NB4 (cell line): ENCODE data around the gene GLRX.

Experiments used
- DNase-seq: peaks from one replicate; pipeline ENCODE4 v3.0.0; 2010; ENCODE audit warnings: low read depth
- H3K4me3 ChIP-seq: one replicate; pipeline ENCODE4 v1.5.1; 2011; ENCODE audit warnings: mild to moderate bottlenecking, low read depth, low read length, moderate library complexity
- CTCF ChIP-seq: IDR thresholded peaks from one replicate; pipeline ENCODE4 v1.5.1; 2012; ENCODE audit warnings: low read depth, low read length
- MAX ChIP-seq: IDR thresholded peaks from 2 replicates; pipeline ENCODE4 v1.6.1; 2011; ENCODE audit warnings: low read depth, low read length
- MYC ChIP-seq: IDR thresholded peaks from 2 replicates; pipeline ENCODE4 v1.6.1; 2011; ENCODE audit warnings: low read depth, low read length
- POLR2A ChIP-seq: IDR thresholded peaks from 2 replicates; pipeline ENCODE4 v1.6.1; 2011; ENCODE audit warnings: mild to moderate bottlenecking; ENCODE audit not compliant: insufficient read length; ENCODE audit errors: extremely low read depth

GLRX gene

DNA sequence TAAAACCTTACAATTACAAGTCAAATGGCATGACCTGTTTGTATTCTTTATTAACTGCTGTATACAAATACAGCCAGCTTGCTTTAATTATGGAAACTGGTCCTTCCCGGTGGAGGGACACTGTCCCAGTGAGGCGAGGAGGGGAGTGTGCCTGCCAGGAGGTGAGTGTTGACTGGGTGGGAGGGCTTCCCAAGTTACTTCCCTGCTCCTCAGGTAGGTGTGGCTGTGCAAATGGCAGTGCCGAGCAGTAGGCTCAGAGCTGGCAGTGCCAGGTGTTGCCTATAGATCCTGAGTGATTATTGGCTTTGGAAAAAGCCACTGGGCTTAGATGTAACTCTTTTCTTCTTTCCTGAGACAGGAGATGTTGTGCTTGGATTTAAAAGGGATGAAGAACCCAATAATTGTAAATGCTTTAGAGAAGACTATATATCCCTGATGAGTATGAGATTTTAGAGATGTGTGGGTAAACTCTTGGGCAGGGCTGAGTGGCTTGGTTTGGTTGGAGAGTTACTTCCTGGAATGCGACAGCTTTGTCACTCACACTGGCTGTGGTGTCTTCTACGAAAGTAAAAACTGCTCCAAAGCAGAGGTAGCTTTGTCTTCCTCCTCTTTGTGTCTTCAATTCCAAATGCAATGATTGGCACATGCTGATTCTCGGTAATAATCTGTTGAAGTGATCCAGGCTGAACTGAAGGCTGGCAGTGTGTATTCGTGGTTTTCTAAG, 43.7 kb downstream of the GLRX start:
- DNase-seq = no peak
- TF ChIP-seq CTCF = no peak
- no peak for TF ChIP-seq POLR2A
- TF ChIP-seq MYC = no peak
- no peak for TF ChIP-seq MAX
- no peak overlapping the region for H3K4me3 ChIP-seq

- no peak for DNase-seq
- TF ChIP-seq POLR2A (no peak), MAX (no peak), MYC (no peak), CTCF (no peak)
- no peak overlapping the region for H3K4me3 ChIP-seq
Measured at GRCh38 chr5:95777441-95777840, 45.1 kb downstream of the GLRX start.

DNA sequence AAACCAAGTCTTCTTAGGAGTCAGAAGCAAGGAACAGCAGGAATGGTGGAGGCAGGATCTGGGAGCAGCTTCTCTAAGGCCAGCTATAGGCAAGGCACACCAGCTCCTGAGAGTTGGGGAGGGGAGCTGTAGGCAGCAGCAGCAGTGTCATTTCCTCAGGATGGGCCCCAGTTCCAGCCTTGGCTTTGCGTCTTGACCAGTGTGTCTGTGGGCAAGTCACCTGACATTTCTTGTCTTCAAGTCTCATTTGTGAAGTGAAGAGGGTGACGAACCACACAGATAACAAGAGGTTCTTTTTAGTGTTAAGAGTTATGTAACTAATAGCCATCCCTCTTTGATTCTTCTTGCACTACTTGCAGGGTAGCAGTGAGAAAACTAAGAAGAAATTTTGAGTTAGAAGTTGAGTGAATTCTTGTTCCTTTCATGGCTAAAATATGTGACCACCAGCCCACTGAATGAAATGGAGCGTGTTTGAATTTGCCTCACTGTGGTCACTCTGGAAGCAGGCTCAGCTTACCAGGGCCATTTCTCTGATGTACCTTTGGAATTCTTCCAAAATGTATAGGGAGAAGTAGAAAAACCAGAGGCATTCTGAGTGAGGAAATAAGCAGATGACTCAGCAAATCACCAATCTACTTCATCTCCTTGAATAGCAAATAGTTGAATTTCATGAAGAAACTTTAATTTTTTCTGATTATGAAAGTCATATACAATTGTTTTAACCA, 49.0 kb downstream of the GLRX start:
- TF ChIP-seq MAX = no peak
- no peak for TF ChIP-seq MYC
- no peak for TF ChIP-seq POLR2A
- no peak for TF ChIP-seq CTCF
- no peak overlapping the region for H3K4me3 ChIP-seq
- DNase-seq = peak; percentile 41

DNA sequence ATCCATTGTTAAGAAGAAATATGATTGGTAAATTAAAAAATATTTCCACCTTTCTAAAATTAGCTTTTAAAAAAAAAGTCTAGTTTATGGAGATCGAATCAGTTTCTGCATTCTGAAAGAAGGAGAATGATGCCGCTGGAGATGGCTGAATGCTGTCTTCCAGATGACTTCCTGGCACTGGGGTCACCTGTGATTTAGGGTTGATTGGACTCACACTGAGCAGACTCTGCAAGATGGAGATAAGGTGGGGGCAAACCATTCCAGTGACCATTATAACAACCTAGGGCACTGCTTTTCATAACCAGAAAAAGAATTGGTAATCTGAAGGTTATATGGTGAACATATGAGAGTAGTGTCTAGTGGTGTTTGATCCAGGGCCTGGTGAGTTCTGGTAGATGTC, 50.6 kb downstream of the GLRX start:
- DNase-seq = no peak
- H3K4me3 ChIP-seq = no peak overlapping the region
- TF ChIP-seq POLR2A (no peak), CTCF (no peak), MAX (no peak), MYC (no peak)

GRCh38 chr5:95770830-95771708, 51.5 kb downstream of the GLRX start:
- no peak for DNase-seq
- no peak for TF ChIP-seq POLR2A
- no peak for TF ChIP-seq CTCF
- no peak for TF ChIP-seq MAX
- TF ChIP-seq MYC = no peak
- no peak overlapping the region for H3K4me3 ChIP-seq
